K562 (cell line): ENCODE data around the gene DELE1. TPM values are rescaled to one million over a fixed set of nuclear protein-coding genes. Genes with fewer than 3 reads are reported as not detected.
A peak's percentile ranks its signal among the peaks of the same experiment; 100 is the strongest.

ENCODE experiments used
- EHMT2 ChIP-seq: fragments of 450-650 bp; IDR thresholded peaks from 2 replicates; pipeline ENCODE4 v1.6.1; 2018; ENCODE audit warnings: antibody characterized with exemption
- EP400 ChIP-seq: fragments of 450-650 bp; IDR thresholded peaks from 2 replicates; pipeline ENCODE4 v1.6.1; 2017; ENCODE audit warnings: antibody characterized with exemption, mild to moderate bottlenecking, moderate library complexity
- FOXA1 ChIP-seq: fragments of 450-650 bp; IDR thresholded peaks from 2 replicates; pipeline ENCODE4 v1.6.1; 2016; ENCODE audit warnings: mild to moderate bottlenecking, borderline replicate concordance
- GATAD2A ChIP-seq: fragments of 450-650 bp; IDR thresholded peaks from 2 replicates; pipeline ENCODE4 v1.6.1; 2017
- HDAC2 ChIP-seq: fragments of 450-650 bp; IDR thresholded peaks from 2 replicates; pipeline ENCODE4 v1.6.1; 2016; ENCODE audit warnings: mild to moderate bottlenecking
- MEF2D ChIP-seq: conservative IDR thresholded peaks from 2 replicates; pipeline ENCODE4 v1.6.1; 2016; ENCODE audit warnings: low read depth, missing genetic modification characterization, missing compliant biosample characterization
- MTA2 ChIP-seq: fragments of 450-650 bp; IDR thresholded peaks from 2 replicates; pipeline ENCODE4 v1.6.1; 2016; ENCODE audit warnings: low read depth
- NUFIP1 ChIP-seq: fragments of 450-650 bp; IDR thresholded peaks from 2 replicates; pipeline ENCODE4 v1.6.1; 2018; ENCODE audit not compliant: partially characterized antibody
- PHF20 ChIP-seq: fragments of 450-650 bp; IDR thresholded peaks from 2 replicates; pipeline ENCODE4 v1.6.1; 2018; ENCODE audit not compliant: partially characterized antibody
- TBL1XR1 ChIP-seq, 2 experiments: IDR thresholded peaks; 2 replicates each; pipeline ENCODE4 v1.6.1; 2012; ENCODE audit warnings: improper control_type of control experiment in 2 of 2, low read length in 2 of 2, mild to moderate bottlenecking in 1 of 2
- TGIF2 ChIP-seq: sonication (generic); formaldehyde crosslinking; IDR thresholded peaks from 2 replicates; pipeline ENCODE4 v1.8.1; 2022; ENCODE audit warnings: mild to moderate bottlenecking, missing genetic modification reagents, moderate library complexity
- ZNF140 ChIP-seq: fragments of 250-450 bp; sonication (Bioruptor Pico); IDR thresholded peaks from 2 replicates; pipeline ENCODE4 v1.8.0; 2021; ENCODE audit warnings: moderate library complexity, mild to moderate bottlenecking, inconsistent platforms
- ZNF668 ChIP-seq: fragments of 250-450 bp; sonication (Bioruptor Pico); IDR thresholded peaks from 2 replicates; pipeline ENCODE4 v1.8.0; 2022; ENCODE audit warnings: mild to moderate bottlenecking, inconsistent platforms
- polyA plus RNA-seq, 8 experiments: library from polyadenylated mRNA; depleted of rRNA in 4 of 8; stranded (reverse) in 5 of 8; unstranded in 3 of 8; fragments of >200 nt; fragmentation: Nextera tagmentation in 2 of 8; fragmentation: Illumina TruSeq in 1 of 8; extraction: Ambion mirVana in 2 of 8; extraction: Trizol in 1 of 8; gene quantifications; 2 replicates each; pipeline versions ENCODE4 v1.2.1 to v1.2.3, GENCODE V29; 2011 to 2014; ENCODE audit warnings: inconsistent platforms in 1 of 8, missing spikeins in 1 of 8
- total RNA-seq, 7 experiments: library from RNA; depleted of rRNA in 6 of 7; stranded (reverse); fragments of >200 nt in 6 of 7; fragmentation: Illumina TruSeq in 2 of 7; extraction: Trizol in 2 of 7; gene quantifications; 2 replicates each; pipeline versions ENCODE4 v1.2.1 to v1.2.3, GENCODE V29; 2011 to 2021; ENCODE audit warnings: low replicate concordance in 1 of 7
- TF ChIP-seq, protein P1 (sequence below), 2 experiments: fragments of 150-350 bp in 1 of 2; IDR thresholded peaks; 2 replicates each; pipeline ENCODE4 v1.6.1; 2012 to 2016; ENCODE audit warnings: low read depth in 2 of 2, low read length in 2 of 2, mild to moderate bottlenecking in 1 of 2, moderate library complexity in 1 of 2
- TF ChIP-seq, protein P2 (sequence below), 2 experiments: IDR thresholded peaks; 2 replicates each; pipeline ENCODE4 v1.6.1; 2012; ENCODE audit warnings: improper control_type of control experiment in 2 of 2, low read depth in 2 of 2, low read length in 2 of 2, borderline replicate concordance in 1 of 2

DELE1 gene
- total and polyA plus RNA-seq, 9 of the 15 experiments (the other 6 are each of a cell fraction or from before 2014, with no cell fraction given), result 16.6 to 74.4 (median 49.8) TPM

DNA sequence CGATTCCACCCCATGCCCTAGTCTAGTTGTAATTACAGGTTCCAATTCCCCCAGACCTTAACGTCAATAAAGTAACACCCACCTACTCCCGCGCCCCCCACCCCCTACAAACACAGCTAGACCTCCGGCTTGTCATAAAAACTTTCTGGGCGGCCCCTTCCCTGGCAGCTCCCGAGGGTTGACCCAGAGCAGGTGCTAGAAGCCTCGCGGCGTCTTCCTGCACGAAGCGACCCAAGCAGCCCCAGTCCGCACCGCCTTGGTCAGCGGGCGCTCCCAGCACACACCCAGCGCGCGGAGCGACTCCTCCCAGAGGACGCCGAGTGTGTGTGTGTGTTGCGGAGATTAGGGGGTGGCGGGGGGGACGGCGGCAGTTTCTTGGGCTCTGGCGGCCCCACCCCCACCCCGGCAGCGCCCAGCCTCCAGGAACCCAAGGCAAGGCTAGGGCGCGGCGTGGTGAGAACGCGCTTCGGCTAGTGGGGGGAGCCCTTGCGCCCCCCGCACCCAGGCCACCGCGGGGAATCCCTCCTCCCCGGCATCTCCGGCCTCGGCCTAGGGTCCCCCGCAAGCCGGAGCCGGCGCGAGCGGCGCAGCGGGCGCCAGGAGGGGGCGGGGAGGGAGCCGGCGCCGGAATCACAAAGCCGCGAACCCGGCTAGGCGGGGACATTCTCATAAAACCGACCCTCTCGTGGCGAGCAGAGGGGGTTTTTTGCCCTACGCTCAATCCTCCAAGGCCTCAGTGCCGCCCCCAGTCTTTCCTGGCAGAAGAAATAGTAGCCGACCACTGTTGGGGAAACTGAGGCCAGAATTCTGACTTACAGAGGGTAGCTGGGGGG is 47.7 kb upstream of the DELE1 start (continued):
- TF ChIP-seq PHF20 (peak; percentile 68), GATAD2A (peak; percentile 66; the same call in 1 of the 2 replicates), MTA2 (peak; percentile 35; the same call in 1 of the 2 replicates), HDAC2 (no peak), ZNF140 (CRISPR knock-in tag) (no peak), EP400 (peak; percentile 41; the same call in 1 of the 2 replicates), TGIF2 (no peak), MEF2D (tag) (no peak), NUFIP1 (no peak), TBL1XR1 (IDR thresholded peaks at IDR 0.05; ENCODE audit: low read length in 2 of 2) (no peak), EHMT2 (no peak), FOXA1 (no peak), ZNF668 (no peak)
- TF ChIP-seq, protein P1, sequence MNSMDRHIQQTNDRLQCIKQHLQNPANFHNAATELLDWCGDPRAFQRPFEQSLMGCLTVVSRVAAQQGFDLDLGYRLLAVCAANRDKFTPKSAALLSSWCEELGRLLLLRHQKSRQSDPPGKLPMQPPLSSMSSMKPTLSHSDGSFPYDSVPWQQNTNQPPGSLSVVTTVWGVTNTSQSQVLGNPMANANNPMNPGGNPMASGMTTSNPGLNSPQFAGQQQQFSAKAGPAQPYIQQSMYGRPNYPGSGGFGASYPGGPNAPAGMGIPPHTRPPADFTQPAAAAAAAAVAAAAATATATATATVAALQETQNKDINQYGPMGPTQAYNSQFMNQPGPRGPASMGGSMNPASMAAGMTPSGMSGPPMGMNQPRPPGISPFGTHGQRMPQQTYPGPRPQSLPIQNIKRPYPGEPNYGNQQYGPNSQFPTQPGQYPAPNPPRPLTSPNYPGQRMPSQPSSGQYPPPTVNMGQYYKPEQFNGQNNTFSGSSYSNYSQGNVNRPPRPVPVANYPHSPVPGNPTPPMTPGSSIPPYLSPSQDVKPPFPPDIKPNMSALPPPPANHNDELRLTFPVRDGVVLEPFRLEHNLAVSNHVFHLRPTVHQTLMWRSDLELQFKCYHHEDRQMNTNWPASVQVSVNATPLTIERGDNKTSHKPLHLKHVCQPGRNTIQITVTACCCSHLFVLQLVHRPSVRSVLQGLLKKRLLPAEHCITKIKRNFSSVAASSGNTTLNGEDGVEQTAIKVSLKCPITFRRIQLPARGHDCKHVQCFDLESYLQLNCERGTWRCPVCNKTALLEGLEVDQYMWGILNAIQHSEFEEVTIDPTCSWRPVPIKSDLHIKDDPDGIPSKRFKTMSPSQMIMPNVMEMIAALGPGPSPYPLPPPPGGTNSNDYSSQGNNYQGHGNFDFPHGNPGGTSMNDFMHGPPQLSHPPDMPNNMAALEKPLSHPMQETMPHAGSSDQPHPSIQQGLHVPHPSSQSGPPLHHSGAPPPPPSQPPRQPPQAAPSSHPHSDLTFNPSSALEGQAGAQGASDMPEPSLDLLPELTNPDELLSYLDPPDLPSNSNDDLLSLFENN (IDR thresholded peaks at IDR 0.05; ENCODE audit: low read depth in 2 of 2, low read length in 2 of 2), result 0 out of 4 replicates have a peak, but pooled peaks of 1 of the 2 experiments have one; percentile 33
- TF ChIP-seq, protein P2, sequence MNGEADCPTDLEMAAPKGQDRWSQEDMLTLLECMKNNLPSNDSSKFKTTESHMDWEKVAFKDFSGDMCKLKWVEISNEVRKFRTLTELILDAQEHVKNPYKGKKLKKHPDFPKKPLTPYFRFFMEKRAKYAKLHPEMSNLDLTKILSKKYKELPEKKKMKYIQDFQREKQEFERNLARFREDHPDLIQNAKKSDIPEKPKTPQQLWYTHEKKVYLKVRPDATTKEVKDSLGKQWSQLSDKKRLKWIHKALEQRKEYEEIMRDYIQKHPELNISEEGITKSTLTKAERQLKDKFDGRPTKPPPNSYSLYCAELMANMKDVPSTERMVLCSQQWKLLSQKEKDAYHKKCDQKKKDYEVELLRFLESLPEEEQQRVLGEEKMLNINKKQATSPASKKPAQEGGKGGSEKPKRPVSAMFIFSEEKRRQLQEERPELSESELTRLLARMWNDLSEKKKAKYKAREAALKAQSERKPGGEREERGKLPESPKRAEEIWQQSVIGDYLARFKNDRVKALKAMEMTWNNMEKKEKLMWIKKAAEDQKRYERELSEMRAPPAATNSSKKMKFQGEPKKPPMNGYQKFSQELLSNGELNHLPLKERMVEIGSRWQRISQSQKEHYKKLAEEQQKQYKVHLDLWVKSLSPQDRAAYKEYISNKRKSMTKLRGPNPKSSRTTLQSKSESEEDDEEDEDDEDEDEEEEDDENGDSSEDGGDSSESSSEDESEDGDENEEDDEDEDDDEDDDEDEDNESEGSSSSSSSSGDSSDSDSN (IDR thresholded peaks at IDR 0.05; ENCODE audit: borderline replicate concordance in 1 of 2, low read depth in 2 of 2, low read length in 2 of 2), result peak; percentile 93 to 99
